Measurements from ENCODE around the gene PSME1.
A peak's percentile ranks its signal among the peaks of the same experiment; 100 is the strongest.
"Not testable (repeated sequence)": the region's sequence is repeated elsewhere in the genome, so short reads cannot be mapped to it uniquely, and the experiment has no call there.

The PSME1 gene

GRCh38 chr14:24105609-24106239, 30.3 kb upstream of the PSME1 start:
- DNase-seq = not testable (repeated sequence)

- DNase-seq = no peak
These were observed 29.2 kb upstream of the PSME1 start for GRCh38 chr14:24106672-24107271.

GRCh38 chr14:24108336-24108874, 27.6 kb upstream of the PSME1 start:
- no peak for DNase-seq

- DNase-seq = no peak
These were observed 25.9 kb upstream of the PSME1 start for GRCh38 chr14:24110060-24110459.

GRCh38 chr14:24110523-24110922, 25.5 kb upstream of the PSME1 start:
- DNase-seq = no peak

- DNase-seq = no peak
These were observed 22.6 kb upstream of the PSME1 start for GRCh38 chr14:24113379-24113800.

- peak; percentile 87 for DNase-seq
These were observed 22.0 kb upstream of the PSME1 start for GRCh38 chr14:24113801-24114531.

- DNase-seq = peak; percentile 99
These were observed 21.2 kb upstream of the PSME1 start, which contains the start of the genes DCAF11 and NRL for GRCh38 chr14:24114532-24115421. Gene DCAF11 (plus strand): TSS chr14:24114777. CDS start chr14:24115595, 818 bp downstream. Gene NRL (minus strand): TSS chr14:24114949. CDS start chr14:24082848, 32,101 bp downstream.

- no peak for DNase-seq
These were observed 20.4 kb upstream of the PSME1 start for GRCh38 chr14:24115422-24116127.

GRCh38 chr14:24116128-24116814, 19.7 kb upstream of the PSME1 start:
- DNase-seq = no peak

GRCh38 chr14:24117179-24117578, 18.8 kb upstream of the PSME1 start:
- no peak for DNase-seq

GRCh38 chr14:24119691-24120090, 16.3 kb upstream of the PSME1 start:
- no peak for DNase-seq

GRCh38 chr14:24121210-24121609, 14.8 kb upstream of the PSME1 start:
- DNase-seq = no peak

GRCh38 chr14:24122416-24122815, 13.6 kb upstream of the PSME1 start:
- no peak for DNase-seq

GRCh38 chr14:24122898-24123297, 13.1 kb upstream of the PSME1 start:
- DNase-seq = no peak

- DNase-seq = no peak
These were observed 12.3 kb upstream of the PSME1 start for GRCh38 chr14:24123424-24124417.

GRCh38 chr14:24126939-24127338, 9.1 kb upstream of the PSME1 start:
- DNase-seq = no peak

- DNase-seq = no peak
These were observed 8.3 kb upstream of the PSME1 start for GRCh38 chr14:24127673-24128072.

GRCh38 chr14:24129410-24129998, 6.5 kb upstream of the PSME1 start:
- DNase-seq = no peak

- no peak for DNase-seq
These were observed 5.6 kb upstream of the PSME1 start, which contains the start of gene FITM1 for GRCh38 chr14:24130380-24130716. Gene FITM1 (plus strand): TSS chr14:24130659. CDS start chr14:24131564, 905 bp downstream.

All from activated CD4-positive, alpha-beta T cell treated with anti-CD3 and anti-CD28 coated beads, Interleukin-2, Interleukin-6, amounts not matched to agents 100 ng/mL and 50 ng/mL, durations not matched to agents 16 hours and 8 hours (primary cell).